ENCODE results near the gene GNMT.
"Not testable (repeated sequence)": the region's sequence is repeated elsewhere in the genome, so short reads cannot be mapped to it uniquely, and the experiment has no call there.

The GNMT gene

GRCh38 chr6:42984924-42985475 is 24.4 kb downstream of the GNMT start:
- H3K9me3 ChIP-seq (ENCODE audit: control insufficient read depth in 1 of 2, low read length in 2 of 2), result no peaks in the 10 kb centered on the region
- H3K4me3 ChIP-seq (ENCODE audit: low read depth in 1 of 2, low read length in 2 of 2), result peak overlapping the region; percentile 83 to 87
- peak overlapping the region; percentile 18 to 82 for H3K9ac ChIP-seq (ENCODE audit: low read depth in 1 of 2, low read length in 2 of 2)
- H3K36me3 ChIP-seq (ENCODE audit: control insufficient read depth in 1 of 2, insufficient read depth in 2 of 2, low read length in 2 of 2), result peaks cover 9 to 11% of the 10 kb centered on the region in 2 donors
- peak overlapping the region; percentile 13 for H3K27ac ChIP-seq (ENCODE audit: low read depth, low read length)
- peaks cover 49 to 50% of the 10 kb centered on the region in 2 donors for H3K4me1 ChIP-seq (ENCODE audit: control insufficient read depth in 1 of 2, insufficient read depth in 2 of 2, low read length in 2 of 2)
- H3K27me3 ChIP-seq (ENCODE audit: control insufficient read depth in 1 of 2, insufficient read depth in 2 of 2, low read length in 2 of 2), result no peaks in the 10 kb centered on the region

- Histone ChIP-seq H3K9ac (ENCODE audit: low read depth in 1 of 2, low read length in 2 of 2) (no peak overlapping the region), H3K4me1 (ENCODE audit: control insufficient read depth in 1 of 2, insufficient read depth in 2 of 2, low read length in 2 of 2) (peaks cover 57 to 58% of the 10 kb centered on the region in 2 donors)
Observed at GRCh38 chr6:42987533-42988451, 27.2 kb downstream of the GNMT start.

DNA sequence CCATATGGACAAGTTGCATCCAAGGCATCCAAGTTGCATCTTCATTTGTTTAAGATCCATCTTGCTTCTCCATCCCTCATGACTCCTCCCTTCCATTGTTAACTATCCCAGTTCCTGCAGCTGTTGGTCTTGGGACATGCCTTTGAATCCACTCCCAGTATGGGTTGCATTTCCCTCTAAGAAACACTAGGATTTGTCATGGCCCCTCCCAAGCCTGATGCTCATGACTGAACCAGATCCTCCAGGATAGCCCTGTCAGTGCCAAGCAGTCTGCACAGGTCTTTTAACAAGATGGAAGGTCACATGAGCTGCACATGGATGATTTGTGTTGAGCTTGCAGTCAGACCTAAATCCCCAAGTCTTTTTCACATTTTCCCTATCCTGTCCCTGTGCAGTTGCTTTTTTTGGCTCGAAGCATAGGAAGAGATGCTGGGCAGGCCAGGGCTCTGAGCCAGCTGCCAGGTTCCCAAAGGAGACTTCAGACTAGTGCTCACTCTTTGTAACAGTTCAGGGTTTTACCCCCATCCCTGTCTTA is 28.0 kb downstream of the GNMT start:
- Histone ChIP-seq H3K4me1 (ENCODE audit: control insufficient read depth in 1 of 2, insufficient read depth in 2 of 2, low read length in 2 of 2) (peaks cover 57% of the 10 kb centered on the region in 2 donors), H3K9ac (ENCODE audit: low read depth in 1 of 2, low read length in 2 of 2) (no peak overlapping the region), H3K9me3 (ENCODE audit: control insufficient read depth in 1 of 2, low read length in 2 of 2) (no peaks in the 10 kb centered on the region), H3K36me3 (ENCODE audit: control insufficient read depth in 1 of 2, insufficient read depth in 2 of 2, low read length in 2 of 2) (peaks cover 11 to 18% of the 10 kb centered on the region in 2 donors), H3K4me3 (ENCODE audit: low read depth in 1 of 2, low read length in 2 of 2) (no peak overlapping the region), H3K27me3 (ENCODE audit: control insufficient read depth in 1 of 2, insufficient read depth in 2 of 2, low read length in 2 of 2) (no peaks in the 10 kb centered on the region), H3K27ac (ENCODE audit: low read depth, low read length) (no peak overlapping the region)

More at GRCh38 chr6:42987533-42988451, 27.2 kb downstream of the GNMT start:
- Histone ChIP-seq H3K4me3 (ENCODE audit: low read depth in 1 of 2, low read length in 2 of 2) (no peak overlapping the region), H3K9me3 (ENCODE audit: control insufficient read depth in 1 of 2, low read length in 2 of 2) (no peaks in the 10 kb centered on the region), H3K27ac (ENCODE audit: low read depth, low read length) (no peak overlapping the region), H3K36me3 (ENCODE audit: control insufficient read depth in 1 of 2, insufficient read depth in 2 of 2, low read length in 2 of 2) (peaks cover 11 to 18% of the 10 kb centered on the region in 2 donors), H3K27me3 (ENCODE audit: control insufficient read depth in 1 of 2, insufficient read depth in 2 of 2, low read length in 2 of 2) (no peaks in the 10 kb centered on the region)

GRCh38 chr6:42989923-42990322 is 29.4 kb downstream of the GNMT start:
- peaks cover 11 to 18% of the 10 kb centered on the region in 2 donors for H3K36me3 ChIP-seq (ENCODE audit: control insufficient read depth in 1 of 2, insufficient read depth in 2 of 2, low read length in 2 of 2)
- peaks cover 51 to 59% of the 10 kb centered on the region in 2 donors for H3K4me1 ChIP-seq (ENCODE audit: control insufficient read depth in 1 of 2, insufficient read depth in 2 of 2, low read length in 2 of 2)
- H3K4me3 ChIP-seq (ENCODE audit: low read depth in 1 of 2, low read length in 2 of 2), result no peak overlapping the region
- no peaks in the 10 kb centered on the region for H3K9me3 ChIP-seq (ENCODE audit: control insufficient read depth in 1 of 2, low read length in 2 of 2)
- no peak overlapping the region for H3K9ac ChIP-seq (ENCODE audit: low read depth in 1 of 2, low read length in 2 of 2)
- no peaks in the 10 kb centered on the region for H3K27me3 ChIP-seq (ENCODE audit: control insufficient read depth in 1 of 2, insufficient read depth in 2 of 2, low read length in 2 of 2)
- H3K27ac ChIP-seq (ENCODE audit: low read depth, low read length), result no peak overlapping the region

DNA sequence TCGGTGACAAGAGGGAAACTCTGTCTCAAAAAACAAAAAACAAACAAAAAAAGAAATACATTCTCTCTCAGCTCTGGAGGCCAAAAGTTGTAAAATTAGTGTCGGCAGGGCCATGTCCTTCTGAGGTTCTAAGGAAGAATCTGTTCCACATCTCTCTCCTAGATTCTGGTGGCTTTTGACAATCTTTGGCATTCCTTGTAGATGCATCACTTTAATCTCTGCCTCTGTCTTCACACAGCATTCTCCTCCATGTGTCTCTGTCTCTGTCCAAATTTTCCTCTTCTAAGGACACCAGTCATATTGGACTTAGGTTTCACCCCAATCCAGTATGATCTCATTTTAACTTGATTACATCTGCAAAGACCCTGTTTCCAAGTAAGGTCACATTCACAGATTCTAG is 32.9 kb downstream of the GNMT start:
- peaks cover 10 to 12% of the 10 kb centered on the region in 2 donors for H3K36me3 ChIP-seq (ENCODE audit: control insufficient read depth in 1 of 2, insufficient read depth in 2 of 2, low read length in 2 of 2)
- no peaks in the 10 kb centered on the region for H3K27me3 ChIP-seq (ENCODE audit: control insufficient read depth in 1 of 2, insufficient read depth in 2 of 2, low read length in 2 of 2)
- no peak overlapping the region for H3K27ac ChIP-seq (ENCODE audit: low read depth, low read length)
- H3K9ac ChIP-seq (ENCODE audit: low read depth in 1 of 2, low read length in 2 of 2), result no peak overlapping the region
- peaks cover 22 to 30% of the 10 kb centered on the region in 2 donors for H3K4me1 ChIP-seq (ENCODE audit: control insufficient read depth in 1 of 2, insufficient read depth in 2 of 2, low read length in 2 of 2)
- no peaks in the 10 kb centered on the region for H3K9me3 ChIP-seq (ENCODE audit: control insufficient read depth in 1 of 2, low read length in 2 of 2)
- H3K4me3 ChIP-seq (ENCODE audit: low read depth in 1 of 2, low read length in 2 of 2), result no peak overlapping the region

GRCh38 chr6:42996513-42996912 is 36.0 kb downstream of the GNMT start:
- Histone ChIP-seq H3K4me1 (ENCODE audit: control insufficient read depth in 1 of 2, insufficient read depth in 2 of 2, low read length in 2 of 2) (peaks cover 2 to 5% of the 10 kb centered on the region in 2 donors), H3K27ac (ENCODE audit: low read depth, low read length) (no peak overlapping the region), H3K27me3 (ENCODE audit: control insufficient read depth in 1 of 2, insufficient read depth in 2 of 2, low read length in 2 of 2) (no peaks in the 10 kb centered on the region), H3K9me3 (ENCODE audit: control insufficient read depth in 1 of 2, low read length in 2 of 2) (no peaks in the 10 kb centered on the region), H3K9ac (ENCODE audit: low read depth in 1 of 2, low read length in 2 of 2) (no peak overlapping the region), H3K4me3 (ENCODE audit: low read depth in 1 of 2, low read length in 2 of 2) (no peak overlapping the region), H3K36me3 (ENCODE audit: control insufficient read depth in 1 of 2, insufficient read depth in 2 of 2, low read length in 2 of 2) (peaks cover 0 to 8% of the 10 kb centered on the region in 2 donors)

DNA sequence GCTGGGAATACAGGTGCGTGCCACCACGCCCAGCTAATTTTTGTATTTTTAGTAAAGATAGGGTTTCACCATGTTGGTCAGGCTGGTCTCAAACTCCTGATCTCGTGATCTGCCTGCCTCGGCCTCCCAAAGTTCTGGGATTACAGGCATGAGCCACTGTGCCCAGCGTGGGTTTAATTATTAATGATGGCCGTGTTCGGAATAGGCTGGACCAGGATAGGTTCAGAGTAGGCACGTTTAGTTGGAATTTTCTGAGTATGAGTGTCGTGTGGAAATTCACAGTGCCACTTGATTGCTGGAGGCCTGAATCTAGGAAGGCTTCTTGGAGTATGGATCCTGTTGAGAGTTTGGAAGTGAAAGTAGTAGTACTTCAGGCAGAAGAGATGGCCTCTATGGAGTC is 37.7 kb downstream of the GNMT start:
- not testable (repeated sequence) for H3K4me1 ChIP-seq (ENCODE audit: control insufficient read depth in 1 of 2, insufficient read depth in 2 of 2, low read length in 2 of 2); H3K4me3 ChIP-seq (ENCODE audit: low read depth in 1 of 2, low read length in 2 of 2); H3K36me3 ChIP-seq (ENCODE audit: control insufficient read depth in 1 of 2, insufficient read depth in 2 of 2, low read length in 2 of 2); H3K9me3 ChIP-seq (ENCODE audit: control insufficient read depth in 1 of 2, low read length in 2 of 2); H3K9ac ChIP-seq (ENCODE audit: low read depth in 1 of 2, low read length in 2 of 2); H3K27ac ChIP-seq (ENCODE audit: low read depth, low read length); H3K27me3 ChIP-seq (ENCODE audit: control insufficient read depth in 1 of 2, insufficient read depth in 2 of 2, low read length in 2 of 2)

GRCh38 chr6:43001843-43002242 is 41.3 kb downstream of the GNMT start:
- Histone ChIP-seq H3K9ac (ENCODE audit: low read depth in 1 of 2, low read length in 2 of 2) (no peak overlapping the region), H3K36me3 (ENCODE audit: control insufficient read depth in 1 of 2, insufficient read depth in 2 of 2, low read length in 2 of 2) (peaks cover 11 to 13% of the 10 kb centered on the region in 2 donors), H3K4me1 (ENCODE audit: control insufficient read depth in 1 of 2, insufficient read depth in 2 of 2, low read length in 2 of 2) (no peaks in the 10 kb centered on the region), H3K9me3 (ENCODE audit: control insufficient read depth in 1 of 2, low read length in 2 of 2) (no peaks in the 10 kb centered on the region), H3K27me3 (ENCODE audit: control insufficient read depth in 1 of 2, insufficient read depth in 2 of 2, low read length in 2 of 2) (no peaks in the 10 kb centered on the region), H3K4me3 (ENCODE audit: low read depth in 1 of 2, low read length in 2 of 2) (no peak overlapping the region), H3K27ac (ENCODE audit: low read depth, low read length) (no peak overlapping the region)

- H3K4me3 ChIP-seq (ENCODE audit: low read depth in 1 of 2, low read length in 2 of 2), result no peak overlapping the region
Observed at GRCh38 chr6:43005844-43006243, 45.3 kb downstream of the GNMT start.

DNA sequence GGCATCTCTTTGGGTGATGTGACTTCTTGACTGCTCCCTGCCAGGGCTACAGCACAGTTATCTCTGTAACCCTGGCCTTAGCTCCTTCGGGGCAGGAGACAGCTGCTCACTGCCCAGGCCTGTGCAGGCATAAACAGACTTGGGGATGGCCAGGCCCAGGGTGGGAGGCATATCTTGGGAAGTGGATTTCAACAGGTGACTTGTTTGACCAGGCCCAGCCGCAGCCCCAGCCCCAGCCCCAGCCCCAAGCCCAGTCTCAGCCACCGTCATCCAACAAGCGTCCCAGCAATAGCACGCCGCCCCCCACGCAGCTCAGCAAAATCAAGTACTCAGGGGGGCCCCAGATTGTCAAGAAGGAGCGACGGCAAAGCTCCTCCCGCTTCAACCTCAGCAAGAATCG is 45.7 kb downstream of the GNMT start:
- no peak overlapping the region for H3K9ac ChIP-seq (ENCODE audit: low read depth in 1 of 2, low read length in 2 of 2)
- H3K4me3 ChIP-seq (ENCODE audit: low read depth in 1 of 2, low read length in 2 of 2), result no peak overlapping the region
- no peaks in the 10 kb centered on the region for H3K27me3 ChIP-seq (ENCODE audit: control insufficient read depth in 1 of 2, insufficient read depth in 2 of 2, low read length in 2 of 2)
- no peak overlapping the region for H3K27ac ChIP-seq (ENCODE audit: low read depth, low read length)
- H3K36me3 ChIP-seq (ENCODE audit: control insufficient read depth in 1 of 2, insufficient read depth in 2 of 2, low read length in 2 of 2), result peaks cover 38 to 53% of the 10 kb centered on the region in 2 donors
- no peaks in the 10 kb centered on the region for H3K4me1 ChIP-seq (ENCODE audit: control insufficient read depth in 1 of 2, insufficient read depth in 2 of 2, low read length in 2 of 2)
- H3K9me3 ChIP-seq (ENCODE audit: control insufficient read depth in 1 of 2, low read length in 2 of 2), result no peaks in the 10 kb centered on the region

More at GRCh38 chr6:43005844-43006243, 45.3 kb downstream of the GNMT start:
- H3K36me3 ChIP-seq (ENCODE audit: control insufficient read depth in 1 of 2, insufficient read depth in 2 of 2, low read length in 2 of 2), result peaks cover 38 to 49% of the 10 kb centered on the region in 2 donors
- no peak overlapping the region for H3K27ac ChIP-seq (ENCODE audit: low read depth, low read length)
- no peaks in the 10 kb centered on the region for H3K27me3 ChIP-seq (ENCODE audit: control insufficient read depth in 1 of 2, insufficient read depth in 2 of 2, low read length in 2 of 2)
- H3K4me1 ChIP-seq (ENCODE audit: control insufficient read depth in 1 of 2, insufficient read depth in 2 of 2, low read length in 2 of 2), result no peaks in the 10 kb centered on the region
- H3K9ac ChIP-seq (ENCODE audit: low read depth in 1 of 2, low read length in 2 of 2), result no peak overlapping the region
- no peaks in the 10 kb centered on the region for H3K9me3 ChIP-seq (ENCODE audit: control insufficient read depth in 1 of 2, low read length in 2 of 2)

Measured in duodenal mucosa (tissue), 2 donors.